HG02981 (cell line): ENCODE measurements around the gene DCTN3.
"Not testable (repeated sequence)": the region's sequence is repeated elsewhere in the genome, so short reads cannot be mapped to it uniquely, and the experiment has no call there.

Experiments
- ATAC-seq: cut with Tn5 transposase; IDR thresholded peaks from one replicate; pipeline ENCODE4 v1.9.1; 2021; ENCODE audit warnings: mild to moderate bottlenecking, moderate library complexity; ENCODE audit not compliant: unreplicated experiment

DCTN3 gene

DNA sequence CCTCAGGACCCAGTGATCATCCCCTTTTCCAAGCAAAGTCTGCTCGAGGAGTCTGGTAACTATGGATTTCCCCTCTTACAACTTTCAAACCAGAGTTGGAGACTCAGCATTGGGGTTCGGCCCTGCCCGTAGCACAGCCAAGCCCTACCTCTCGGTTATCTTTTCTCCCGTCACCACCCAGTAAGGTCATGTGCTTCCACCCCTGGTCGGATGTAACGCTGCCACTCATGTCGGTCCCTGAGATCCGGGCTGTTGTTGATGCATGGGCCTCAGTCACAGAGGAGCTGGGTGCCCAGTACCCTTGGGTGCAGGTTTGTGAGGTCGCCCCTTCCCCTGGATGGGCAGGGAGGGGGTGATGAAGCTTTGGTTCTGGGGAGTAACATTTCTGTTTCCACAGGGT is 27.4 kb upstream of the DCTN3 start:
- ATAC-seq, result no peak

DNA sequence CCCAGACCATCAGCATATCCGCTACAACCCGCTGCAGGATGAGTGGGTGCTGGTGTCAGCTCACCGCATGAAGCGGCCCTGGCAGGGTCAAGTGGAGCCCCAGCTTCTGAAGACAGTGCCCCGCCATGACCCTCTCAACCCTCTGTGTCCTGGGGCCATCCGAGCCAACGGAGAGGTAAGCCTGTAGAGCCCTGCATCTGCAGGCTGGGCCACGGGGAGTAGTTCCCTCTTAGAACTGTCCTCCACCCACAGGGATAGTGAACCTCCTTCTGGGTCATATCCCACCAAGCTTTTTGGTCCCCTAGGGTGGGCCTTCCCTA is 26.7 kb upstream of the DCTN3 start:
- ATAC-seq, result no peak

DNA sequence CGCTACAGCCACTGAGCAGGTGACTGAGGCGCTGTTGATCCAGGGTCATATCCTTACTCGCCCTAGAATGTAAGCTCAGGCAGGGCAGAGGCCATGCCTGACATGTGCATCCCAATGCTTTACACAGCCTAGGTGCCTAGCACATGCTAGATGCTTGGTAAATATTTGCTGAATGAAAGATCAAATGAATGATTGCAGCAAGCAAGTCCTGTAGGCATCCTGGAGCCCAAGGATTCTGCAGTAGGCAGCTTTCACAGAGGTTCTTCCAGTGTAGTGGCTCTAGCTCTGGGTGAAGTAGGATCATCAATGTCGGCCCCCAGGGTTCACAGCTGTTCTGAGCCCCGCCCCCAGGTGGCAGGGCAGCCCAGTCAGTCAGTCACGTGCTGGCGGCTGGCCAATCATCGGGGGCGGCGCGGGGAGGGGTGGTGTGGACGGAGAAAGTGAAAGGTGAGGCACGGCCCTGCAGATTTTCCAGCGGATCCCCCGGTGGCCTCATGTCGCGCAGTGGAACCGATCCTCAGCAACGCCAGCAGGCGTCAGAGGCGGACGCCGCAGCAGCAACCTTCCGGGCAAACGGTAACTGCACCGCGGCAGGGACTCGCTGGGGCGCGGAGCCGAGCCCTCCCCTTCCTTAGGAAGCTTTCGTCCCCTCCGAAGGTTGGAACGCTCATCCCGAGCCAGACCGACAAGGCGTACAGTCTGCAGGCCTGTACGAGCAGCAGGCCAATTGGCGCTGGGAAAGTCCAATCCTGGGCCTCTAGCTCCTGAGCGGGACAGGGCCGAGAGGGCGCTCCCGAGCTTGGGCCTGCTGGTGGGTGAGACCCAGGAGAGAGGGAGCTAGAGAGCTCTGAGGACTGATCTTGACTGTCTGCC is 26.2 kb upstream of the DCTN3 start, which contains the start of gene GALT:
GALT (plus strand) TSS at position 465 of the 873 bp plus-strand sequence; CDS start at position 495, 30 bp downstream.
- peak; percentile 80 for ATAC-seq

DNA sequence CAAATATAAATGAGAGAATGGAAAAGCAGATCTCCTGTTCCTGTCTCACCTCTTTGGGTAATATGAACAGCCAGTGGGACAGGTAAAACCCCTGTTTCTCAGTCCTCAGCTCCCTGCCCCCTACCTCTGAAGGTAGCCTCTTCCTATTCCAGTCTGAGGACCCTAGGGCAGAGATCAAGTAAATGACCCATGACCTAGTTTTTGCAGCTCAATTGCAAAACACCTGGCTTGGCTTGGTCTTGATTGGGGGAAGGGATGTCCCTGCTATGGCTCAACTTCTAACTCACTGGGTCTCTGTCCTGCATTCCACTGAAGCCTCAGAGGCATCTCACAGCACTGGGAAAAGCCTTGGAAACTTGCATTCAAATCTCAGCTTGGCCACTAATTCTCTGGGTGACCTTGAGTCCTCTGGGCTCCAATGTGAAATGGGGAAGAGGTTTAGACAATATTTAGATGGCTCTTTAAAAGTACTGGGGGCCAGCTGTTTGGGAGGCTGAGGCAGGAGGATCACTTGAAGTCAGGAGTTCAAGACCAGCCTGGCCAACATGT is 24.5 kb upstream of the DCTN3 start:
- no peak for ATAC-seq

DNA sequence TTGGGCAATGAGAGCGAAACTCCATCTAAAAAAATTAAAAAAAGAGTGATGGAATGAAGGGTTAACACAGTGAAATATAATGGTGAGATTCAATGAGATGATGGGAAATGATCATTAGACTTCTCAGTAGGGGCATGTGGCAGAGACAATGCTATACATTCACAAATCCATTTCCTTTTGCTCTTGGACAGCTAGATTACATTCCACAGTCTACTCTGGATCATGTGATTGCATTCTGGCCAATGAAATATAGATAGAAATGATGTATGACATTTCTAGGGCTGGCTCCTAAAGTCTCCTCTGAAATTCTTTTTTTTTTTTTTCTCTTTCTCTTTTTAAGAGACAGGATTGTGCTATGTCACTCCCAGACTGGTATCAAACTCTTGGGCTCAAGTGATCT is 22.4 kb upstream of the DCTN3 start:
- ATAC-seq, result no peak

DNA sequence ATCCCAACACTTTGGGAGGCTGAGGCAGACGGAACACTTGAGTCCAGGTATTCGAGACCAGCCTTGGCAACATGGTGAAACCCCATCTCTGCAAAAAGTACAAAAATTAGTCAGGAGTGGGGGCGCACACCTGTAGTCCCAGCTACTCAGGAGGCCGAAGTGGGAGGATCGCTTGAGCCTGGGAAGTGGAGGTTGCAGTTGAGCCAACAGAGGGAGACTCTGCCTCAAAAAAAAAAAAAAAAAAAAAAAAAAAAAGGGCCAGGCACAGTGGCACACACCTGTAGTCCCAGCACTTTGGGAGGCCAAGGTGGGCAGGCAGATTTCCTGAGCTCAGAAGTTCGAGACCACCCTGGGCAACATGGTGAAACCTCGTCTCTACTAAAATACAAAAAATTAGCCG is 19.0 kb upstream of the DCTN3 start:
- ATAC-seq, result not testable (repeated sequence)

DNA sequence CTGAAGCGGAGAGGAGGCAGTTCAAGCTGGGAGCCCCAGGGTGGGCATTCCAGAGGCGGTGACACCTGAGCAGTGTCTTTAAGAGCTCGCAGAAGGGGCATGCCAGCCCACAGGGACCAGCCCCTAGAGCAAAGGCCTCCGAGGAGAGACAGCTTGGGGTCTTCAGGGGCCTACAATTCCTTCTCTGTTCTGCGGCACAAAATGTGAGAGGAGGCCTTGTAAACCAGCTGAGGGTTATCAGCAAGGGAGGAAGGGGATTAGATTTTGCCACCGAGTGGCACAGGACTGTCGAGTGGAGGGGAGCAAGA is 17.8 kb upstream of the DCTN3 start:
- no peak for ATAC-seq

DNA sequence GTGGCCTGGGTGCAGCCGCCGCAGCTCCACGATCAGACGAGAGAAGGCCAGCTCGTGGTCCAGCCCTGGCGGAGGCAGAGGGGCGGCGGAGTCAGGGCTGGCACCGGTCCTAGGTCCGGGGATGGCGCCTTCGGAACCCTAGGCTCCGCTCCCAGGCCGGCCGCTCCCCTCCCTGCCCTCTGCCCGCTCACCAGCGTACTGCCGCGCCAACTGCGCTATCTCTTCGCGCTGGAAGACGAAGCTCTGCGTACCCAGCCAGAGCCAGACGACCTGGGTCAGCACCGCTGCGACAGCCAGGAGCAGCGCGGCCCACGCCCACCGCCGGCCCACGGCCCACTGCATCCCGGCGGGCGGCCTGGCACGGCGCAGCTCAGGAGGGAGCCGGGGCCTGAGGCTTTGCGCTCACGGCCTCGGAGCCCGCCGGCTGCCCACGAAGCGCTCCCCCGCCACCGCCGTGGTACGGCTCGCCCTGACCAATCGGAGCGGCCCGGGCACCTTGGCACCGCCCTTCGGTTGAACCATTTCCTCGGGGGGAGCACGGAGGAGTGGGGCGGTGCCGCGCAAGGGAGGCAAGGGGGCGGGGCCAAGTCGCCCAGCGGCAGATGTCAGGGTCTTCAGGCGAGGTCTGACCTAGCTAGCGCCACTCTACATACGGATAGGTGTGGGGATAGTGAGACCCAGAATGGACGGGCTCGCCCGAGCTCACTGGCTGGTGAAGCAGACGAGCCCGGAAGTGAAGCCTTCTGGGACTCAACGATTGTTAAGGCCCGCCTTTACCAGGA is 17.3 kb upstream of the DCTN3 start, which contains the start of gene SIGMAR1:
SIGMAR1 (minus strand) TSS at position 432 of the 782 bp plus-strand sequence; CDS start at position 342, 90 bp downstream.
- peak; percentile 88 for ATAC-seq

DNA sequence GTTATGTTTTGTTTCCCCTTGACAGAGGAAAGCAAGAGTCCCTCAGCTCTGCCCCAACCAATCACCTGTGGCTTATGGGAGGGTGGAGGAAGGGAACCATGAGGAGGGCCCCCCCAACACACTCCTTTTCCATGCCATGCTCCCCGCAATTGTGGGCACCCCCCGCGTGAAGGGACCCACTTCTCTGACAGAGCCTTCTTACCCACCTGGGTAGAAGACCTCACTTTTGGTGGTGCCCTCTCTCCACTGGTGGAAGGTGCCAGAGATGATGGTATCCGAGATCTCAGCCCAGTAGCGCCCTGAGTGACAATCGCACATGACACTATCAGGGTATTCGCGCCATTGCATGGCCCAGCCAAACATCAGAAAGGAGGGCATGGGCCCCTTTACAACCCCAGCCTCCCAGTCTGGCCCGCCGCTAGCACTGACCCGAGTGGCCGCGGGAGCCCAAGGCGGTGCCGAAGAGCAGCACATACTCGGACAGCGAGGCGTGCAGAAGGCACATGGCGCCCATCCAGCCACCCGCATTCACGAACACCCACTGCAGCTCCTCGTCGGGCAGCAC is 16.6 kb upstream of the DCTN3 start:
- ATAC-seq, result no peak

DNA sequence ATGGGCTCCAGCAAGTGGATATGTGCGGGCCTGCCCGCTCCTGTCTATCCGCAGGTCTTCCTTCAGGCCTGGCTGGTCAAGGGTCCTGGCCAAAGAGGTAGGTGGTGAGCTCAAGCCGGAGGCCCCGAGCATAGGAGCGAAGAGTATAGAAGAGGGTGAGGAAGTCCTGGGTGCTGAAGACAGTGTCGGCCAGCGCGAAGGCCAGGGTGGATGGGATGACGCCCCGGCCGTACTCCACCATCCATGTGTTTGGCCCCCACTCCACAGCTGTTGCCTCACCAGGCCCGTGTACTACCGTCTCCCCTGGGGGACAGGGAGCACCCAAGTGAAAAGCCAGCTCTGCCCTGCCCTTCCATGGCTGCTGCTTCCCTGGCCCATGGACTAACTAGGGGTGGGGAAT is 15.3 kb upstream of the DCTN3 start:
- no peak for ATAC-seq

DNA sequence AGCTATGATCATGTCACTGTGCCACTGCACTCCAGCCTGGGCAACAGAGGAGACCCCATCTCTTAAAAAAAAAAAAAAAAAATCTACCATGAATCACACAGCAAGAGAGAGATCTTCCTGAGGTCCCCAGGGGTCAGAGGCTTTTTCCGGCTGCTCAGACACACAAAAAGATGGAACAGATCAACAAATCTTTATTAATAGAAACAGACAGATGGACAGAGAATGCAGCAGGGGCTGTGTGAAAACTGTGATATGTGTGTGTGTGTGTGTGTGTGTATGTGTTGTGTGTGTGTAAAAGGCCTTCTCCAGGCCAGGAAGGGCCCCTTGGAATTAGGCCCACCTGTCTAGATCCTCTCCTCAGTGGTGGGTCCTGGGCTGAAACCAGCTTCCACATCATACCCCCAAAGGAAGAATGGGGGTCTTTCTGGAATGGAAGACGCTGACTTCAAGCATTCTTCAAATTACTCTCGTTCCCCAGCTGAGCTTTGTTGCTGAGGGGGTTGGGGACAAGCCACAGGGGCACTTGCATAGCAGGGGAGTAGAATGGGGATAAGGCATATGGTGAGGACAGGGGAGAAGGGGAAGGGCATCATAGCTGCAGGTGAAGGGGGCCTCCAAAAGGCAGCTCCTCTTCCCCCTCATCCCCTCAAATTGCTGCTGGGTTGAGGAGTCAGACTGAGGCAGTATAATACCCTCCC is 14.4 kb upstream of the DCTN3 start:
- ATAC-seq, result no peak

DNA sequence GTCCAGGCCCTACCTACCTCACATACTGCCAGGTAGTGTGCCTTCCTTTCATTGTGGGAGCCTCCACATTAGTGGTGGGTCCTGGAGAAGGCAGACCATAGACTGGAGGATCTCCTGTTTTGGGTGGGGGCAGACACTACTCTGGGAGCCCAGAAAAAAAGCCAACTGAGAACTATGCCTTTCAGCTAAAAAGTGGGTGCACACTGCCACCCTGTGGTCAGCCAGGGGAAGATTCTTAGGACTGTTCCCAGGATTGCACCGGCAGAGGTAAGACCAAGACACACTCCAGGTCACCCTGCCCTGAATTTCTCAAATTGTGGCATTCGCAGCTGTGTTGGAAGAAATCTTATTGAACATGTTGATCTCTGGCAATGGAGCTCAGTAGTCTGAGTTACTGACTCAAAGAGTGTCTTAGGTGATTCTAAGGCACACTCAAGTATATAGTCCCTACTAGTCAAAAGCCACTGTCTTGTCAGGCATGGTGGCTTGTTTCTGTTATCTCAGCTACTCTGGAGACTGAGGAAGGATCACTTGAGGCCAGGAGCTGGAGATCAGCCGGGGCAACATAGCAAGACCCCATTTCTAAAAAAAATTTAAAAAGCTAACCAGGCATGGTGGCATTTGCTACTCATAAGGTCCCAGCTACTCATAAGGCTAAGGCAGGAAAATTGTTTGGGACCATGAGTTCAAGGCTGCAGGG is 13.7 kb upstream of the DCTN3 start:
- ATAC-seq, result no peak

DNA sequence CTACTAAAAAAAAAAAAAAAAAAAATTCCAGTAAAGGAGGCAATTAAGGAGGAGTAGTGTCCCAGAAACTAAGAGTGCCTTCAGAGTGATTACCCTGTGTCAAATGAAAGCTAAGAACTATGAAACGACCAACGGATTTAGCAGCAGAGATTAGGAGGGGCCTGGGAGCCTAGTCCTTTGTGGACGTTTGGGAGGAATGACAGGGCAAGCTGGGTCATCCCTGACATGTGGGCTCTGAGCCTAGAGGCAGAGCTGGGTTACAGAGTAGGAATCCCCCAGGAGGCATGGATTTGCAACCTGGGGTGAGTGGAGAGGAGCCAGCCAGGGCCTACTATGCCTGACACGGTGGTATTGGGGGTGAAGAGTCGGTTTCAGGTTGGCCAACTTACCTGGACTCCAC is 12.9 kb upstream of the DCTN3 start:
- no peak for ATAC-seq

DNA sequence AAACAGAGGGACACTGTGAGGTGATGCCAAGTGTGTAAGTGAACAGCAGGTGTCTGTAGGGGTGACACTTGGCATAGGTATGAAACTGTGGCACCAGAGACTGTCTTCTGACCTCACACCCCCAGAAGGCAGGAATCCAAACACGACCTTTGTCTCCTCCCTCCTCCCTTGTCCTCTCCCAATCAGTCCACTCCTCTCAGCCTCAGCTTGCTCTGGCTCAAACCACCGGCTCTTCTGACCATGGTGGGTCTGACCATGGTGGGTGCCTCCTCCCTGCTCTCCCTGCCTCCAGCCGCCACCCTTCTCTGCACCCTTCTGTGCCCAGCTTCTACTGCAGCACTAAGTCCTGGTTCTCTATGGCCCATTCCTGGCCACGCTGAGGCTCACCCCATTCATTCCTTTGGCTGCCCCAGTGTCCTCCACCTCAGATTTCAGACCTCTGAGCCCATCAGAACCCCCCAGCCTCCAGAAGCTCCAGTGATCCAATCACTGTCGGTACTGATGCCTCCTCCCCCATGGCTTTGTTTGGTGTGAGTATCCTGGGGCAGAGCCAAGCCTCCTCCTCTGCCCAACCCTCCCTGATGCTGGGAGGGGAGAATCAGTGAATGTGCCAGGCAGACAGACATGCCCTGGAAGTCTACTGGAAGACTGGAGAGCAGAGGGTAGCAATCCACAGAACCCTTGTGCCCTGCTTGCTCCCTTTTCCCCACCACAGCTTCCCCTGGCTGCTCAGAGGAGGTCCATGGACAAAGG is 10.3 kb upstream of the DCTN3 start:
- ATAC-seq, result no peak

DNA sequence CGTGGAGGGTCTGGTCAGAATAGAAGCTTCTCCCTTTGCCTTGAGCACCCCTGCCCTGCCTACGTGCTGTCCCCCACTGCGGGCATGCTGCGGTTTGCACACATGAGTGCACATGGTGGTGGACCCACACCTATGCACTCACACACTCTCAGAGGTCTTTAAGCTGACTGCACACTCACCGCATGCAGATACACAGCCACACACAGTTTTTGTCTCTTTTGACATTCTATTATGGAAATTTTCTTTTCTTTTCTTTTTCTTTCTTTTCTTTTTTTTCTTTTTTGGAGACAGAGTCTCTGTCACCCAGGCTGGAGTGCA is 9.2 kb upstream of the DCTN3 start:
- ATAC-seq, result no peak

DNA sequence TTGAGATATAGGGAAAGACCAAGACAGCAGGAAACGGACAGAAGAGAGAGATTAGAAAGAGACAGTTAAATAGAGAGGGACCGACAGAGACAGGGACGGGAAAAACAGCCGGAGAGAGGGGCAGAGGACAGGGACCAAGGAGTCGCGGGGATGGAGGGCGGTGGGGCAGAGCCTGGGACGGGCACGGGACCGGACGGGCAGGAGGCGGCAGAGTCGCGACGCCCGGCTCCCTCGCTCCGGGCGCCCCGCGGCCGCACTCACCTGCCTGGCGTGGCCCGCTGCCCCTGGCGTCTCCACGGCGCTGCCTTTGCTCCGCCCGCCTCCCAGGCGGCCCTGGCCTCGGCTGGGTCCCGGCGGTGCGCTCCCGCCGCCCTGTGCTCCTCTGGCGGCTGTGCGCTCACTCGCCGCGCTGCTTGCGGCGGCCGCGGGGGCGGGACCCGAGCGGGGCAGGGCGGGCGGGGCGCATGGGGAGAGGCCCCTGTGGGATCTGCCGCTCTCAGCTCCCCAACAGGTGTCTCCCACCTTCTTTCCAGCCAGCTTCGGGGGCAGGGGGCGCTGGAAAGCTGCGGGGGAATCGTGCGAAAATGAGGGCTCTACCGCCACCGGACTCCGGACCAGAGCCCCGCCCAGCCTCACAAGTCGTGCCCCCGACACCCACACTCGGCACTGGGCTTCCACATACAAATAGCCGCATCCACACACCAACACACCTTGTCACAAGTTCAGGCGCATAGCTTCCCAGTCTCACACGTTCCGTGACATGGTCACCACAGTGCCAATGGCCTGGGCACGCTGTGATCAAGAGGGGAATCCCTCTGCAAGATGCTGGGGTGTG is 8.6 kb upstream of the DCTN3 start, which contains the start of gene ARID3C:
ARID3C (minus strand) TSS at position 411 of the 835 bp plus-strand sequence. CDS start 1,052 bp downstream, outside the sequence.
- ATAC-seq, result no peak

DNA sequence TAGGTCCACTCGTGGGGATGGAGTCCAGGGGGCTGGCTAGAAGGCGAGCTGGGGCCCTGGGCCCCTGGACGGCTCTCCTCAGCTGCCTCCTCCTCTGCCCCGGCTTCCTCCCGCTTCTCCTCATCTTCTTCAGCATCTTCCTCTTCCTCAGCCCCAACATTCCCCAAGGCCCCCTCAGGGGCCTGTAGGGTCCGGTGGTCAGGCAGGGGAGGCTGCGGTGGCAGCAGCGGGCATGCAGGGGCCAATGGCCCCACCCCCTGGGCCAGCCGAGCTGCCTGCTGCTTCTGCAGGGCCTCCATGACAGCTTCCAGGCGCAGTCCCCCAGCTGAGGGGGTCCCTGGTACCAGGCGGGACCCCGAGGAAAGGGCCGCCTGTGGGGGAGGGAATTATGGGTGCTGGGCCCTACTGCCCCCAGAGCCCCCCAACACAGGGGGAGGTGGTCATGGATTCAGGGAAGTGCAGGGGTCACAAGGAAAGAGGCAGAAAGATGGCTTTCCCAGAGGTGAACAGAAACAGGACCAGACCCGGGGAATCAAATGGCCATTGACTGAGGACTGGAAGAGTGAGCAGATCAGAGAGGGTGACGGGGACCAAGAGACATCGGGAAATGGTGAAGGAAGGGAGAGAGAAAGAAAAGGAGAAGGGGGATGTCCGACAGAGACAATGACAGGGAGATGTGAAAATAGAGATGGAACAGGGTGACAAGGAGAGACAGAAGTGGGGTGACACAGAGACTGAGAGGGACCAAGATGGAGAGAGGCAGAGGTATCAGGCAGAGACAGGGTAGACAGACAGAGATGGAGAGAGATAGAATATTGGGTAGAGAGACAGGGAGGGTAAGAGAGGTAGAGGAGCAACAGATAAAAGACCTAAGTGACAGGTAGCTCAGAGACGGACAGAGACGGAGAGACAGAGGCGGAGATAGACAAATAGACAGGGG is 7.7 kb upstream of the DCTN3 start:
- no peak for ATAC-seq

DNA sequence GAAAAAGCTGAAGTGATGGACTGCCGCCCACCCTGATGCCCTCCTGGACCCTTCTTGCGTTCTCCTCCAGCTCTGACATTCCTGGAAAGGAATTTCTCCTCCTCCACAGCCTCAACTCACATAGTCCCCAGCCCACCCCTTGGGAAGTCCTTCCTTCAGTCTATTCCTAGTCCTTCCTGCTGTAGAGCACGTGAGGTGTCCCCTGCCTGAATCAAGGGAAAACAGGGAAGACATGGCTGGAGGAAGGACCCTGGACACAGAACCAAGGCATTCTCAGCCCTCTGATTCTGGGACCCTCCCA is 4.8 kb upstream of the DCTN3 start:
- no peak for ATAC-seq
